ENCODE data around the gene MTCL3.

Gene MTCL3

GRCh38 chr6:127497410-127497809 lies 21.7 kb downstream of the MTCL3 start:
- H3K36me3 ChIP-seq (replicated peaks; ENCODE audit: insufficient read depth, low read depth): no peaks in the 10 kb centered on the region
- H3K9me3 ChIP-seq (ENCODE audit: low read depth): no peaks in the 10 kb centered on the region
- no peak overlapping the region for H3K4me2 ChIP-seq
- H2AFZ ChIP-seq: no peak overlapping the region
- DNase-seq (ENCODE audit: low spot score): no peak
- H3K27me3 ChIP-seq: no peaks in the 10 kb centered on the region
- H3K9me2 ChIP-seq (replicated peaks; ENCODE audit: insufficient read depth): no peaks in the 10 kb centered on the region
- no peak overlapping the region for H3K4me3 ChIP-seq
- no peak overlapping the region for H3K27ac ChIP-seq
- H4K20me1 ChIP-seq (ENCODE audit: insufficient read depth, poor library complexity, severe bottlenecking): no peaks in the 10 kb centered on the region
- H3K79me2 ChIP-seq: no peaks in the 10 kb centered on the region
- TF ChIP-seq EZH2 (IDR thresholded peaks at IDR 0.05; ENCODE audit: borderline replicate concordance): no peak
- no peak for TF ChIP-seq EZH2phosphoT487 (IDR thresholded peaks at IDR 0.05; ENCODE audit: low read depth, severe bottlenecking, unreplicated experiment)
- TF ChIP-seq, protein P1, sequence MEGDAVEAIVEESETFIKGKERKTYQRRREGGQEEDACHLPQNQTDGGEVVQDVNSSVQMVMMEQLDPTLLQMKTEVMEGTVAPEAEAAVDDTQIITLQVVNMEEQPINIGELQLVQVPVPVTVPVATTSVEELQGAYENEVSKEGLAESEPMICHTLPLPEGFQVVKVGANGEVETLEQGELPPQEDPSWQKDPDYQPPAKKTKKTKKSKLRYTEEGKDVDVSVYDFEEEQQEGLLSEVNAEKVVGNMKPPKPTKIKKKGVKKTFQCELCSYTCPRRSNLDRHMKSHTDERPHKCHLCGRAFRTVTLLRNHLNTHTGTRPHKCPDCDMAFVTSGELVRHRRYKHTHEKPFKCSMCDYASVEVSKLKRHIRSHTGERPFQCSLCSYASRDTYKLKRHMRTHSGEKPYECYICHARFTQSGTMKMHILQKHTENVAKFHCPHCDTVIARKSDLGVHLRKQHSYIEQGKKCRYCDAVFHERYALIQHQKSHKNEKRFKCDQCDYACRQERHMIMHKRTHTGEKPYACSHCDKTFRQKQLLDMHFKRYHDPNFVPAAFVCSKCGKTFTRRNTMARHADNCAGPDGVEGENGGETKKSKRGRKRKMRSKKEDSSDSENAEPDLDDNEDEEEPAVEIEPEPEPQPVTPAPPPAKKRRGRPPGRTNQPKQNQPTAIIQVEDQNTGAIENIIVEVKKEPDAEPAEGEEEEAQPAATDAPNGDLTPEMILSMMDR (IDR thresholded peaks at IDR 0.05; ENCODE audit: poor library complexity): no peak
- WGBS (ENCODE audit: low lambda C conversion rate, missing lambda C conversion rate): 38% methylated on average over 1 of the region's 1 CpG
- no peaks in the 10 kb centered on the region for H3K4me1 ChIP-seq (ENCODE audit: insufficient read depth)

DNA sequence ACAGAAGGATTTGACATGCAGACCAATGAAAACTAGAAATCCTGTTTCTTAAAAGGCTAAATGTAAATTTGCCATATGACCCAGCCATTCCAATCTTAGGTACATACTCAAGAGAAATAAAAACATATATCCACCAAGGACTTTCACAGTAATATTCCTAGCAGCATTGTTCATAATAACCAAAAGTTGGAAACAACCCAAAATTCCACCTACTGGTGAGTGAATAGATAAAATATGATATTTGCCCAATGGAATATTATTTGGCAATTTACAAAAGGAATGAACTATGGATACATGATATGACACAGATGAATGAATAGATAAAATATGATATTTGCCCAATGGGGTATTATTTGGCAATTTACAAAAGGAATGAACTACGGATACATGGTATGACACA lies 22.7 kb downstream of the MTCL3 start:
- TF ChIP-seq, protein P1 (IDR thresholded peaks at IDR 0.05; ENCODE audit: poor library complexity): no peak
- no peak for TF ChIP-seq EZH2 (IDR thresholded peaks at IDR 0.05; ENCODE audit: borderline replicate concordance)
- no peak for TF ChIP-seq EZH2phosphoT487 (IDR thresholded peaks at IDR 0.05; ENCODE audit: low read depth, severe bottlenecking, unreplicated experiment)
- Histone ChIP-seq H3K27ac (no peak overlapping the region), H3K4me2 (no peak overlapping the region), H4K20me1 (ENCODE audit: insufficient read depth, poor library complexity, severe bottlenecking) (no peaks in the 10 kb centered on the region), H3K4me1 (ENCODE audit: insufficient read depth) (no peaks in the 10 kb centered on the region), H3K79me2 (no peaks in the 10 kb centered on the region), H3K4me3 (no peak overlapping the region), H3K9me3 (ENCODE audit: low read depth) (no peaks in the 10 kb centered on the region), H3K9me2 (replicated peaks; ENCODE audit: insufficient read depth) (no peaks in the 10 kb centered on the region), H3K27me3 (no peaks in the 10 kb centered on the region), H2AFZ (no peak overlapping the region), H3K36me3 (replicated peaks; ENCODE audit: insufficient read depth, low read depth) (no peaks in the 10 kb centered on the region)
- no peak for DNase-seq (ENCODE audit: low spot score)
- WGBS (ENCODE audit: low lambda C conversion rate, missing lambda C conversion rate): 88% methylated on average over 1 of the region's 1 CpG

DNA sequence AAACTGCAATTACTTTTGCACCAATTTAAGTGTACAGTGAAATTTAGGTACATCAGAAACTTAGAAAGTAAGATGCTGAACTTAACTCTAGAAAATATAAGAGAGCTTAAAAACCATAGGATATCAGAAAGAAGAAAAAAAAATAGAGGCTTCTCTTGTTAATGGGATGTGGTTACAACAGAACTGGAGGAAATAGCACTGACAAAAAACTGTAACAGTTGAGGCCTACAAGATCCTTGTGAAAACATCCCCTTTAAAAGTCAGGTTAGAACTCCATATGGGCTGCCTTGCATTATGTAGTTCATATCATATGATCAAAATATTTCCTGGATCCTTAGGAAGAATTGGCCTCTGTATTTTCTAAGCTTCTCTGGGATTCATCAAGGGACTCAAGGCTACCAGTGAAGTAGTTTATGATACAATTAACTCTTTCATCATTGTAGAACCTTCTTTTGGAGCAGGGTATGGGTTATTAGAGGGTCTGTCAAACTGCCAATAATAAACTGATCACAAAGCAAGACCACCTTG lies 24.8 kb downstream of the MTCL3 start:
- H3K4me3 ChIP-seq: no peak overlapping the region
- no peaks in the 10 kb centered on the region for H4K20me1 ChIP-seq (ENCODE audit: insufficient read depth, poor library complexity, severe bottlenecking)
- no peak overlapping the region for H3K4me2 ChIP-seq
- no peak for DNase-seq (ENCODE audit: low spot score)
- H3K36me3 ChIP-seq (replicated peaks; ENCODE audit: insufficient read depth, low read depth): no peaks in the 10 kb centered on the region
- H3K27me3 ChIP-seq: no peaks in the 10 kb centered on the region
- H3K4me1 ChIP-seq (ENCODE audit: insufficient read depth): no peaks in the 10 kb centered on the region
- no peak for TF ChIP-seq EZH2 (IDR thresholded peaks at IDR 0.05; ENCODE audit: borderline replicate concordance)
- no peak for TF ChIP-seq EZH2phosphoT487 (IDR thresholded peaks at IDR 0.05; ENCODE audit: low read depth, severe bottlenecking, unreplicated experiment)
- TF ChIP-seq, protein P1 (IDR thresholded peaks at IDR 0.05; ENCODE audit: poor library complexity): no peak
- no peaks in the 10 kb centered on the region for H3K79me2 ChIP-seq
- H3K9me3 ChIP-seq (ENCODE audit: low read depth): no peaks in the 10 kb centered on the region
- no peaks in the 10 kb centered on the region for H3K9me2 ChIP-seq (replicated peaks; ENCODE audit: insufficient read depth)
- no peak overlapping the region for H3K27ac ChIP-seq
- H2AFZ ChIP-seq: no peak overlapping the region

DNA sequence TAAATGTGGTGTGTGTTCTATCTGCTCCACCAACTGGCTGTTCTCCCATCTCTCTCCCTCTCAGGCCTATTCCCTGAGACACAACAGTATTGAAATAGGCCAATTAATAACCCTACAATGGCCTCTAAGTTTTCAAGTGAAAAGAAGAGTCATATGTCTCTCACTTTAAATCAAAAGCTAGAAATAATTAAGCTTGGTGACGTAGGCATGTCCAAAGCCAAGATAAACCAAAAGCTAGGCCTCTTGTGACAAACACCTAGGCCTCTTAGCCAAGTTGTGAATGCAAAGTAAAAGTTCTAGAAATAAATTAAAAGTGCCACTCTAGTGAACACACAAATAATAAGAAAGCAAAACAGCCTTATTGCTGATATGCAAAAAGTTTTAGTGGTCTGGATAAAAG lies 29.9 kb downstream of the MTCL3 start:
- TF ChIP-seq EZH2phosphoT487 (IDR thresholded peaks at IDR 0.05; ENCODE audit: low read depth, severe bottlenecking, unreplicated experiment) (no peak), EZH2 (IDR thresholded peaks at IDR 0.05; ENCODE audit: borderline replicate concordance) (no peak)
- TF ChIP-seq, protein P1 (IDR thresholded peaks at IDR 0.05; ENCODE audit: poor library complexity): no peak
- H2AFZ ChIP-seq: no peak overlapping the region
- H3K79me2 ChIP-seq: no peaks in the 10 kb centered on the region
- H4K20me1 ChIP-seq (ENCODE audit: insufficient read depth, poor library complexity, severe bottlenecking): no peaks in the 10 kb centered on the region
- no peaks in the 10 kb centered on the region for H3K36me3 ChIP-seq (replicated peaks; ENCODE audit: insufficient read depth, low read depth)
- H3K4me2 ChIP-seq: no peak overlapping the region
- no peaks in the 10 kb centered on the region for H3K9me2 ChIP-seq (replicated peaks; ENCODE audit: insufficient read depth)
- H3K27ac ChIP-seq: no peak overlapping the region
- no peaks in the 10 kb centered on the region for H3K9me3 ChIP-seq (ENCODE audit: low read depth)
- H3K4me3 ChIP-seq: no peak overlapping the region
- 79% methylated on average over 1 of the region's 1 CpG for WGBS (ENCODE audit: low lambda C conversion rate, missing lambda C conversion rate)
- no peaks in the 10 kb centered on the region for H3K4me1 ChIP-seq (ENCODE audit: insufficient read depth)
- H3K27me3 ChIP-seq: no peaks in the 10 kb centered on the region
- no peak for DNase-seq (ENCODE audit: low spot score)

Data from hepatocyte (in vitro differentiated cells).